Chondrocyte (in vitro differentiated cells): ENCODE measurements around the gene CPB2. TPM values are rescaled to one million over a fixed set of nuclear protein-coding genes. Genes with fewer than 3 reads are reported as not detected.
A peak's percentile ranks its signal among the peaks of the same experiment; 100 is the strongest.

Experiments
- DNase-seq: peaks from one replicate; pipeline ENCODE4 v3.0.0; 2021; ENCODE audit warnings: mixed read lengths, low spot score
- H3K27ac Mint-ChIP-seq: one replicate; pipeline ENCODE4 v1.8.0; 2021; ENCODE audit warnings: mild to moderate bottlenecking, moderate library complexity, mixed read lengths; ENCODE audit not compliant: unreplicated experiment
- H3K27me3 Mint-ChIP-seq: 2 replicates; pipeline ENCODE4 v1.8.0; 2021; ENCODE audit warnings: low read depth, mixed read lengths
- H3K36me3 Mint-ChIP-seq: 2 replicates; pipeline ENCODE4 v1.8.0; 2021; ENCODE audit warnings: low read depth, mixed read lengths
- H3K4me1 Mint-ChIP-seq: 2 replicates; pipeline ENCODE4 v1.8.0; 2021; ENCODE audit warnings: low read depth, mild to moderate bottlenecking, mixed read lengths
- H3K4me3 Mint-ChIP-seq: one replicate; pipeline ENCODE4 v1.8.0; 2021; ENCODE audit warnings: mild to moderate bottlenecking, moderate library complexity, mixed read lengths; ENCODE audit not compliant: unreplicated experiment
- H3K9me3 Mint-ChIP-seq: 2 replicates; pipeline ENCODE4 v1.8.0; 2021; ENCODE audit warnings: low read depth, mixed read lengths
- total RNA-seq: library from RNA; stranded (reverse); gene quantifications from 3 replicates; pipeline ENCODE4 v1.2.1, GENCODE V29; 2021
- TF ChIP-seq, protein P1 (sequence below): fragments of 200-600 bp; sonication (generic); IDR thresholded peaks from 2 replicates; pipeline ENCODE4 v1.5.0; 2021; ENCODE audit warnings: antibody characterized with exemption, mild to moderate bottlenecking, moderate library complexity

CPB2 gene
- total RNA-seq, 1 donor from 2014 or later, result not detected

DNA sequence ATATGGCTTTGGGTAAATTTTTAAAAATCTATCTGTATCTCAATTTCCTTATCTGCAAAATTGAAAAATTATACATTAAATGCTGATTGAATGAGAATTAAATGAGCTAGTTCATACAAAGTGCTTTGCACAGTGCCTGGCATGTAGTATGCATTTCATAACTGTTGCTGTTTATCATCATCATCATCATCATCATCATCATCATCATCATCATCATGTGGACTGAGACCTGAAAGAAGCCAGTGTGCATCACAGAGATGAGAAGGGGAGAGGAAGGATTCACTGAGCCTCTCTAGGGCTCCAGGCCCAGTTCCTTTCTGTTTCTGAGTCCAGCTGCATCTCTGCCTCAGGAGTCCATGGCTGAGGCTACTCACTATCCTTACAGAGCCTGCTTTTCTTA, 45.4 kb downstream of the CPB2 start:
- peaks cover 3% of the 10 kb centered on the region for H3K9me3 Mint-ChIP-seq
- no peak overlapping the region for H3K4me3 Mint-ChIP-seq
- no peaks in the 10 kb centered on the region for H3K36me3 Mint-ChIP-seq
- H3K27ac Mint-ChIP-seq, result no peak overlapping the region
- no peak for DNase-seq
- no peaks in the 10 kb centered on the region for H3K27me3 Mint-ChIP-seq
- TF ChIP-seq, protein P1, sequence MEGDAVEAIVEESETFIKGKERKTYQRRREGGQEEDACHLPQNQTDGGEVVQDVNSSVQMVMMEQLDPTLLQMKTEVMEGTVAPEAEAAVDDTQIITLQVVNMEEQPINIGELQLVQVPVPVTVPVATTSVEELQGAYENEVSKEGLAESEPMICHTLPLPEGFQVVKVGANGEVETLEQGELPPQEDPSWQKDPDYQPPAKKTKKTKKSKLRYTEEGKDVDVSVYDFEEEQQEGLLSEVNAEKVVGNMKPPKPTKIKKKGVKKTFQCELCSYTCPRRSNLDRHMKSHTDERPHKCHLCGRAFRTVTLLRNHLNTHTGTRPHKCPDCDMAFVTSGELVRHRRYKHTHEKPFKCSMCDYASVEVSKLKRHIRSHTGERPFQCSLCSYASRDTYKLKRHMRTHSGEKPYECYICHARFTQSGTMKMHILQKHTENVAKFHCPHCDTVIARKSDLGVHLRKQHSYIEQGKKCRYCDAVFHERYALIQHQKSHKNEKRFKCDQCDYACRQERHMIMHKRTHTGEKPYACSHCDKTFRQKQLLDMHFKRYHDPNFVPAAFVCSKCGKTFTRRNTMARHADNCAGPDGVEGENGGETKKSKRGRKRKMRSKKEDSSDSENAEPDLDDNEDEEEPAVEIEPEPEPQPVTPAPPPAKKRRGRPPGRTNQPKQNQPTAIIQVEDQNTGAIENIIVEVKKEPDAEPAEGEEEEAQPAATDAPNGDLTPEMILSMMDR, result no peak
- peaks cover 6% of the 10 kb centered on the region for H3K4me1 Mint-ChIP-seq

DNA sequence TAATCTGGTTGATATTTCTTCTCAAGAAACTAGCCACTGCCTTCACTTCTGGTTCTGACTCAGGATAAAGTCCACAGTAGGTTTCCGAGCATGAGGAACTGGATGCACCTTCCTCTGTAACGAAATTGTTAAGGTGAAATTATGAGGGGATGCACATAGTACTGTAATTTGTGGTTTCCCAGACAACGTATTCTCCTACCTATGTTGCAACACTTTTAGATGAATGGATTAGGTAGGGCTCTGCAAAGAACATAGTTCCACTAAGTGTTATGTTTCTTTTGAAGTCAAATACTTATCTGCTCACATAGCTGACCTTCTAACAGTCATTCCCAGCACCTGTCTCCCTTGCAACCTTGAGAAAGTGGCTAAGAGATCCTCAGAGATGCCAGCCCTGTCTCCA, 46.6 kb downstream of the CPB2 start:
- Mint-ChIP-seq H3K4me1 (peaks cover 10% of the 10 kb centered on the region), H3K36me3 (no peaks in the 10 kb centered on the region), H3K27me3 (no peaks in the 10 kb centered on the region), H3K4me3 (no peak overlapping the region), H3K27ac (no peak overlapping the region), H3K9me3 (peaks cover 1% of the 10 kb centered on the region)
- TF ChIP-seq, protein P1, result no peak
- DNase-seq, result no peak

DNA sequence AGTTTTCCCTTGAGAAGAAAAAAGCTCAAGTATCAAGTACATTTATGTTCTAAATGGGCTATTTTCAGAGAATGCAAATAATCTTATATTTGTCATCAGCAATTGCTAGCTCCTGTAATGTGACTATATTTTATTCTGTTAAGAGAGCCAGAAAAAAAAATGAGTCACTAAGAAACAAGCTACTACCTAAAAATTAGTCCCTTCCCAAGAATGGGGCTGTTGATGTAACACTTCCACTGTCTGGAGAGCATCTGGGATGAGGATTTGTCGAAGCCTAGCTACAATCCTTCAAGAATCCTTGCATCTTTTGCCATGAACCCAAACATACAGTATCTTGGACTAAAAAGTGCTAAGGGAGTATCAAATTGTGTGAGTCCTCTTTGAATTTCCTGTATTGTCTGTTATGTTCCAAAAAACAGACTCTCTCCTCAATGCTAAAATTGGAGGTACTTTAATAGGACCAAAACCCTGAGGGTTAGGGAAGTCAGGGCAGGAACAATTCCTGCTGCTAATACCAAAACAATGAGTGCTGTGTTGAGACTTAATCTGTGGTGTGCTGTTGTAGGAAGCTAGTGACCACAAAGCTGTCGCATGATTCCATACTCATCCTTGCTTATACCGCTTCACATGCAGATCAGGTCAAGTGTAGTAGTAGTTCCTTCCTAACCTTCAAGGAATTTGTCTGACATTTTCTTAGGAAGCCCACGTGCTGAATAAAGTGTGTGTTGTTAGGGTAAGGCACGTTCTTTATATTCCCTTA, 47.4 kb downstream of the CPB2 start:
- Mint-ChIP-seq H3K4me3 (no peak overlapping the region), H3K4me1 (peaks cover 17% of the 10 kb centered on the region), H3K9me3 (no peaks in the 10 kb centered on the region), H3K36me3 (no peaks in the 10 kb centered on the region), H3K27ac (no peak overlapping the region), H3K27me3 (no peaks in the 10 kb centered on the region)
- DNase-seq, result no peak
- TF ChIP-seq, protein P1, result no peak

DNA sequence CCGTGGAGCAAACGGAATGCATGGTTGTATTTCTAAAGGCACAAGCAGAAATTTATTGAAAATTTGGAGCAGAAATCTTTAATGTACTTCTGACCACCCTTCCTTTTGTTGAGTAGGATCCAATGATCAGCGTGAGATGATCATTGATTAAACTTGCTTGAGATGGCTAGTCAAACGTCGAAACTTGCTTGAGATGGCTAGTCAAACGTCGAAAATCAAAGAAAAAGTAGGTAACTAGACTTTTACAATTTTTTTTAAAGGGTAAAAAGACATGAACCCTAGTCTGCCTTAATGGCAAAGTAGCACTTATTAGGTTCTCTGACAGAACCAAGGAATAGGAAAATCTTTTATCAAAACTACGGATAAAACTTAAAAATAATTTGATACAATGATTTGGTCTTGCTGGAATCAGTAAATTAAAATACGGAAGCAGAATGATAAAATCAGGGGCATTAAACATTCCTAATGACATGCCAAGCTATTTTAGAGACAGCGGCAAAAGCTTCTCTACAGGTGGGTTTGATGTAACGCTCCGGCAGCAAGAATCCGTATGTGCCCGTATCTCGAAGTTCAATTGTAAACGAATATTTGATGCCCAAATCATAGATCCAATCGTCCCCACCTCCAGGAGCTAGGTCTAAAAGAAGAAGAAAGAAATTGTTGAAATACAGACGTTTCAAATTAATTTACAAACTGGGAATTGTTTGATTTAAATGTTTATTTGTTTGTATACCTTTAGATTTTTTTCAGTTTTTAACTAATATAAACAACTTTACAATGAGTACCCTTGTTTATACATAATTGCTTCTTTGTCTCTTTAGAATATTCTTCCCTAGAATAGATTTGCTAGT, 51.4 kb downstream of the CPB2 start:
- peaks cover 35% of the 10 kb centered on the region for H3K4me1 Mint-ChIP-seq
- no peaks in the 10 kb centered on the region for H3K27me3 Mint-ChIP-seq
- peak overlapping the region; percentile 97 for H3K4me3 Mint-ChIP-seq
- DNase-seq, result no peak
- H3K27ac Mint-ChIP-seq, result peak overlapping the region; percentile 99
- TF ChIP-seq, protein P1, result no peak
- no peaks in the 10 kb centered on the region for H3K36me3 Mint-ChIP-seq
- H3K9me3 Mint-ChIP-seq, result no peaks in the 10 kb centered on the region

DNA sequence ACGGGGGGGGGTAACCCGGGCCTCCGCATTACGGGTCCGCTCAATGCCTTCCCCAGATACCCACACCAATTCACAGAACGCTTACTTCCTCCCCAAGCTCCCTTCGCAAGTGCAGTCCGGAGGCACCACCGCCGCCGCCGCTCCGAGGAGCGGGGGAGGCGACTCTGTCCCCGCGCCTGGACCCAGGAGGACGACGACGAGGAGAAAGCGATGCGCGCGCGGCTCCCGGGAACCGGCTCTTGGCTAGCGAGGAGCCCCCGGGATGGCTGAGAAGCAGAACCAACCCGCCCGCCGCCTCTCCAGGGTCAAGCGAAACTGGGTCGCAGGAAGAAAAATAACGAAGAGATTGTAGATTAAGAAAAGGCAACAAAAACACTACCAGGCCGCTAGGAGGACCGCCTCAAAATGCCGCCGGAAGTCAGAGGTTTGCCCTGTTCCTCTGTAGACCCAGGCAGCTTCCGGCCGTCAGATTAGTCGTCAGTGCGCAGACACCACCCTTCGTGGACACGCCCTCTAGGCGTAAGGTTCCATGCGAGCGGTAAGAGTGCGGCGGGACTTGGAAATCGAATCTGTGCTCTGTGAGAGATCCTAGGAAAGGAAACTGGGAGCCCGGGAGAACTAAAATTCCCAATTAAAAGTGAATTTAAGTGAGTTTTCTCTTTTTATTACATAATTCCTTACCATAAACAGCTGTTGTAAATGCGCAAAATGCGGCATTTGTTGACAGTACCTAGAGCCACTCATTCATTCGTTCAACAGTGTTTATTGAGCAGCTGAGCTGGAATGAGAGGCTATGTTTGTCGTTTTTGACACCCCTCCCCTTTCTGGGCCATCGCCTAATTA, 52.3 kb downstream of the CPB2 start, which contains the start of gene ZC3H13:
Gene ZC3H13, minus strand, starts transcription at position 428 of the 843 bp plus-strand sequence. CDS start 7,239 bp downstream, outside the sequence.
- peak; percentile 97 for DNase-seq
- H3K36me3 Mint-ChIP-seq, result no peaks in the 10 kb centered on the region
- no peaks in the 10 kb centered on the region for H3K27me3 Mint-ChIP-seq
- H3K9me3 Mint-ChIP-seq, result no peaks in the 10 kb centered on the region
- TF ChIP-seq, protein P1, result peak; percentile 69
- peaks cover 39% of the 10 kb centered on the region for H3K4me1 Mint-ChIP-seq
- peak within 1 kb of the TSS; percentile 99 for H3K27ac Mint-ChIP-seq
- H3K4me3 Mint-ChIP-seq, result peak within 1 kb of the TSS; percentile 97
